Smooth muscle cell (in vitro differentiated cells): ENCODE results near the gene IRX1. TPM values are rescaled to one million over a fixed set of nuclear protein-coding genes. Genes with fewer than 3 reads are reported as not detected.

Experiments used
- DNase-seq: peaks from one replicate; lab custom pipeline; 2025; ENCODE audit not compliant: unreplicated experiment; lab: John Stamatoyannopoulos, UW
- H2AFZ ChIP-seq: fragments of 200-600 bp; sonication (generic); 2 replicates; pipeline ENCODE4 v1.6.0; 2016; ENCODE audit warnings: antibody characterized with exemption, low read depth, mild to moderate bottlenecking
- H3F3A ChIP-seq: fragments of 200-600 bp; sonication (generic); 2 replicates; pipeline ENCODE4 v1.6.0; 2017; ENCODE audit warnings: antibody characterized with exemption, low read depth
- H3K27ac ChIP-seq: fragments of 200-600 bp; sonication (generic); 2 replicates; pipeline ENCODE4 v1.5.1; 2016; ENCODE audit warnings: low read depth, mild to moderate bottlenecking
- H3K27me3 ChIP-seq: fragments of 200-600 bp; sonication (generic); 2 replicates; pipeline ENCODE4 v1.6.1; 2016; ENCODE audit warnings: low read depth, mild to moderate bottlenecking
- H3K36me3 ChIP-seq: fragments of 200-600 bp; sonication (generic); 2 replicates; pipeline ENCODE4 v1.5.1; 2016; ENCODE audit warnings: low read depth
- H3K4me1 ChIP-seq: fragments of 200-600 bp; sonication (generic); 2 replicates; pipeline ENCODE4 v1.5.1; 2016; ENCODE audit warnings: low read depth
- H3K4me2 ChIP-seq: fragments of 200-600 bp; sonication (generic); 2 replicates; pipeline ENCODE4 v1.6.0; 2016; ENCODE audit warnings: mild to moderate bottlenecking
- H3K4me3 ChIP-seq: fragments of 200-600 bp; sonication (generic); 2 replicates; pipeline ENCODE4 v1.5.1; 2016; ENCODE audit warnings: mild to moderate bottlenecking
- H3K79me2 ChIP-seq: fragments of 200-600 bp; sonication (generic); 2 replicates; pipeline ENCODE4 v1.6.0; 2016; ENCODE audit warnings: low read depth, mild to moderate bottlenecking
- H3K9ac ChIP-seq: fragments of 200-600 bp; sonication (generic); 2 replicates; pipeline ENCODE4 v1.6.0; 2016; ENCODE audit warnings: low read depth
- H3K9me3 ChIP-seq: fragments of 200-600 bp; sonication (generic); replicated peaks from 2 replicates; pipeline ENCODE4 v1.5.1; 2016; ENCODE audit warnings: low read depth
- H4K20me1 ChIP-seq: fragments of 200-600 bp; sonication (generic); 2 replicates; pipeline ENCODE4 v1.6.0; 2016; ENCODE audit warnings: low read depth
- CTCF ChIP-seq: fragments of 200-600 bp; sonication (generic); IDR thresholded peaks from 2 replicates; pipeline ENCODE4 v1.5.1; 2017; ENCODE audit warnings: borderline replicate concordance, mild to moderate bottlenecking, antibody characterized with exemption; ENCODE audit not compliant: insufficient read depth, poor library complexity, severe bottlenecking
- WGBS: methylation state at CpG from one replicate; pipeline ENCODE4 v1.1.7; 2016; ENCODE audit warnings: low lambda C conversion rate; 5-methylcytosine and 5-hydroxymethylcytosine counted together
- polyA plus RNA-seq: library from polyadenylated mRNA; unstranded; fragments of >200 nt; fragmentation: Nextera tagmentation; extraction: Ambion mirVana; gene quantifications from 2 replicates; pipeline ENCODE4 v1.2.1, GENCODE V29; 2016
- total RNA-seq: library from RNA; depleted of rRNA; stranded (reverse); fragments of >200 nt; gene quantifications from 2 replicates; pipeline ENCODE4 v1.2.3, GENCODE V29; 2014

Gene IRX1
- total and polyA plus RNA-seq, 2 experiments from 2014 or later, result 0.30 to 0.67 TPM

DNA sequence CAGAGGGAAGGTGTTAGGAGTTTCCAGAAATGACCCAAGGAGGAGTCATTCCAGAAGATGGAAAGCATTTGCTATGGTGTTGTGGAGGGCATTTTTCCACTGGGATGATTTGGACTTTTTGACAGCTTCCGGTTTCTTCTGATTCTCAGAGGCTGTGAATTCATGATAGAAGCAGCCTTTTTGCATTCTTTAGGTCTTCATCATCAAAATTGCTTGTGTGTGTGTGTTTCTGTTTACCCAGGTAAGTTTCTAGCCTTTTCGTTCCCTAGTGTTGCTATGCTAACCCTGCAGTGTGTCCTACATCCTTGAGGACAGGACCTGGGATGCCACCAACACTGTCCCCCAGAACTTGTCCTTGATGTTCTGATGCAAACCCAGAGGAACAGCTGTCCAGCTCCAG lies 19.6 kb downstream of the IRX1 start:
- no peak overlapping the region for H3K9ac ChIP-seq
- 93% methylated on average over 2 of the region's 2 CpGs for WGBS
- H3K4me1 ChIP-seq, result no peaks in the 10 kb centered on the region
- no peak for DNase-seq
- H3K9me3 ChIP-seq, result no peaks in the 10 kb centered on the region
- H3K4me3 ChIP-seq, result no peak overlapping the region
- no peak overlapping the region for H3K27ac ChIP-seq
- H2AFZ ChIP-seq, result no peak overlapping the region
- H3K36me3 ChIP-seq, result no peaks in the 10 kb centered on the region
- no peaks in the 10 kb centered on the region for H3K79me2 ChIP-seq
- peaks cover 9% of the 10 kb centered on the region for H3K27me3 ChIP-seq
- no peak for TF ChIP-seq CTCF
- no peak overlapping the region for H3K4me2 ChIP-seq
- H4K20me1 ChIP-seq, result no peaks in the 10 kb centered on the region
- H3F3A ChIP-seq, result no peaks in the 10 kb centered on the region

DNA sequence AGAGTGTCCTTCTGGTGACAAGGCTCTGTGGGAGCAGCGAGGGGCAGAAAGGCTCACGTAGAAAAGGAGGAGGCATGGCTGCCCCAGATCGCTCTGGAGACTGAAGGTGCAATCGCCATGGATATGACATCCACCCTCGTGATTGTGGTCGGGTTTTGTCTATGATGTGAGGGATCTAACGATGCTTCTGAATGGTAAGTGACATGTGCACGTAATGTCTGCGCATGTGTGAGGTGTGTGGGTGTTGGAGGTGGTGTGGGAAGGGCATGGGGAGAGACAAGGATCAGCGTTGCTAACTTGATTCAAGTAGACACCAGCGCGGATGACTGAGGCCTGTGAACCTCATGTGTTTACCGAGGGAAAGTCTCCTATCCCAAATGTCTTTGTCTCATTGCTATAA lies 20.2 kb downstream of the IRX1 start:
- no peak for DNase-seq
- 91% methylated on average over 12 of the region's 13 CpGs for WGBS

GRCh38 chr5:3619579-3619978 lies 23.9 kb downstream of the IRX1 start:
- Histone ChIP-seq H3K27ac (no peak overlapping the region), H4K20me1 (no peaks in the 10 kb centered on the region), H3K4me3 (no peak overlapping the region), H3K9ac (no peak overlapping the region), H2AFZ (no peak overlapping the region), H3K36me3 (no peaks in the 10 kb centered on the region), H3K4me1 (no peaks in the 10 kb centered on the region), H3K79me2 (no peaks in the 10 kb centered on the region), H3K9me3 (no peaks in the 10 kb centered on the region), H3K27me3 (no peaks in the 10 kb centered on the region), H3F3A (no peaks in the 10 kb centered on the region), H3K4me2 (no peak overlapping the region)
- no peak for TF ChIP-seq CTCF
- 81% methylated on average over 6 of the region's 6 CpGs for WGBS
- DNase-seq, result no peak

More for the DNA sequence above, 20.2 kb downstream of the IRX1 start:
- Histone ChIP-seq H3K27ac (no peak overlapping the region), H3K4me1 (no peaks in the 10 kb centered on the region), H3K4me3 (no peak overlapping the region), H2AFZ (no peak overlapping the region), H3K27me3 (peaks cover 4% of the 10 kb centered on the region), H3F3A (no peaks in the 10 kb centered on the region), H3K9me3 (no peaks in the 10 kb centered on the region), H3K79me2 (no peaks in the 10 kb centered on the region), H3K4me2 (no peak overlapping the region), H3K9ac (no peak overlapping the region), H3K36me3 (no peaks in the 10 kb centered on the region), H4K20me1 (no peaks in the 10 kb centered on the region)
- TF ChIP-seq CTCF, result no peak

- TF ChIP-seq CTCF, result no peak
- 89% methylated on average over 9 of the region's 9 CpGs for WGBS
These were observed 27.3 kb downstream of the IRX1 start for GRCh38 chr5:3622961-3623360.

More at GRCh38 chr5:3622961-3623360, 27.3 kb downstream of the IRX1 start:
- no peaks in the 10 kb centered on the region for H3F3A ChIP-seq
- H3K9ac ChIP-seq, result no peak overlapping the region
- H3K27ac ChIP-seq, result no peak overlapping the region
- no peak overlapping the region for H3K4me3 ChIP-seq
- no peak overlapping the region for H2AFZ ChIP-seq
- H3K4me2 ChIP-seq, result no peak overlapping the region
- no peaks in the 10 kb centered on the region for H3K4me1 ChIP-seq
- no peaks in the 10 kb centered on the region for H3K36me3 ChIP-seq
- H4K20me1 ChIP-seq, result no peaks in the 10 kb centered on the region
- DNase-seq, result no peak
- H3K27me3 ChIP-seq, result no peaks in the 10 kb centered on the region
- no peaks in the 10 kb centered on the region for H3K9me3 ChIP-seq
- H3K79me2 ChIP-seq, result no peaks in the 10 kb centered on the region
